Uterus (tissue), 4 donors: ENCODE results near the gene ASB17. TPM values are rescaled to one million over a fixed set of nuclear protein-coding genes. Genes with fewer than 3 reads are reported as not detected.
"Not testable (repeated sequence)": the region's sequence is repeated elsewhere in the genome, so short reads cannot be mapped to it uniquely, and the experiment has no call there.

Experiments
- DNase-seq, 2 donors: peaks; one replicate each; pipeline ENCODE4 v3.0.0-alpha.2; 2019 to 2020
- H3K27ac ChIP-seq, 2 donors: fragments of 200-600 bp; sonication (generic); 1 replicate in 1 of 2; 2 replicates in 1 of 2; pipeline ENCODE4 v1.5.1; 2016 to 2018
- H3K27me3 ChIP-seq, 2 donors: fragments of 200-600 bp; sonication (generic); one replicate each; pipeline ENCODE4 v1.5.1; 2018 to 2019; ENCODE audit warnings: control low read depth in 1 of 2
- H3K36me3 ChIP-seq, 2 donors: fragments of 200-600 bp; sonication (generic); one replicate each; pipeline ENCODE4 v1.5.1; 2019; ENCODE audit warnings: control low read depth in 1 of 2
- H3K4me1 ChIP-seq, 2 donors: fragments of 200-600 bp; sonication (generic); one replicate each; pipeline ENCODE4 v1.5.1; 2018 to 2019; ENCODE audit warnings: control low read depth in 1 of 2
- H3K4me3 ChIP-seq, 2 donors: fragments of 200-600 bp; sonication (generic); 1 replicate in 1 of 2; 2 replicates in 1 of 2; pipeline ENCODE4 v1.5.1; 2018 to 2019; ENCODE audit warnings: mild to moderate bottlenecking in 1 of 2
- H3K9me3 ChIP-seq, 2 donors: fragments of 200-600 bp; sonication (generic); one replicate each; pipeline ENCODE4 v1.5.1; 2019; ENCODE audit warnings: control low read depth in 1 of 2
- CTCF ChIP-seq, 4 experiments: fragments of 200-600 bp in 2 of 4; fragments of 450-650 bp in 2 of 4; sonication (generic) in 2 of 4; IDR thresholded peaks; one replicate each; pipeline ENCODE4 v1.5.1; 2016 to 2019; ENCODE audit warnings: antibody characterized with exemption in 4 of 4, mild to moderate bottlenecking in 2 of 4, moderate library complexity in 1 of 4
- POLR2A ChIP-seq, 2 donors: fragments of 450-650 bp; IDR thresholded peaks; one replicate each; pipeline ENCODE4 v1.6.1; 2016; ENCODE audit warnings: antibody characterized with exemption in 2 of 2, mild to moderate bottlenecking in 1 of 2, moderate library complexity in 1 of 2
- intact Hi-C: fragments of 100-400 bp; cut with DNase I; formaldehyde crosslinking; loops from one replicate; pipeline ENCODE4 v1.15.1; 2023; ENCODE audit warnings: low total_unique reads
- total RNA-seq, 4 donors: library from RNA; depleted of rRNA in 3 of 4; stranded (reverse); fragments of >200 nt in 3 of 4; gene quantifications; one replicate each; pipeline versions ENCODE4 v1.1.0 to v1.2.4, GENCODE V29; 2014 to 2023
- donor health status: DM: yes; HTN: yes; CAD: no.

Gene ASB17
- total RNA-seq, 4 donors from 2014 or later, result not detected

GRCh38 chr1:75964760-75965408, 32.7 kb upstream of the ASB17 start:
- DNase-seq, result no peak
- intact Hi-C loops, result no loop called here
- Histone ChIP-seq H3K36me3 (no peaks in the 10 kb centered on the region), H3K27ac (no peak overlapping the region), H3K27me3 (no peaks in the 10 kb centered on the region), H3K9me3 (no peaks in the 10 kb centered on the region), H3K4me3 (no peak overlapping the region), H3K4me1 (no peaks in the 10 kb centered on the region)
- TF ChIP-seq CTCF (IDR thresholded peaks at IDR 0.05), result no peak
- no peak for TF ChIP-seq POLR2A (IDR thresholded peaks at IDR 0.05)

- intact Hi-C loops, H3K4me1 ChIP-seq, H3K36me3 ChIP-seq, H3K27ac ChIP-seq, H3K27me3 ChIP-seq, H3K9me3 ChIP-seq, DNase-seq, H3K4me3 ChIP-seq: not testable (repeated sequence)
Observed at GRCh38 chr1:75964110-75964759, 32.0 kb upstream of the ASB17 start.

- TF ChIP-seq CTCF (IDR thresholded peaks at IDR 0.05), result no peak
- TF ChIP-seq POLR2A (IDR thresholded peaks at IDR 0.05), result no peak
- Histone ChIP-seq H3K27me3 (no peaks in the 10 kb centered on the region), H3K4me3 (no peak overlapping the region), H3K4me1 (no peaks in the 10 kb centered on the region), H3K27ac (no peak overlapping the region), H3K9me3 (no peaks in the 10 kb centered on the region), H3K36me3 (no peaks in the 10 kb centered on the region)
- DNase-seq, result no peak
- intact Hi-C loops, result no loop called here
Observed at GRCh38 chr1:75954586-75954985, 22.4 kb upstream of the ASB17 start.

DNA sequence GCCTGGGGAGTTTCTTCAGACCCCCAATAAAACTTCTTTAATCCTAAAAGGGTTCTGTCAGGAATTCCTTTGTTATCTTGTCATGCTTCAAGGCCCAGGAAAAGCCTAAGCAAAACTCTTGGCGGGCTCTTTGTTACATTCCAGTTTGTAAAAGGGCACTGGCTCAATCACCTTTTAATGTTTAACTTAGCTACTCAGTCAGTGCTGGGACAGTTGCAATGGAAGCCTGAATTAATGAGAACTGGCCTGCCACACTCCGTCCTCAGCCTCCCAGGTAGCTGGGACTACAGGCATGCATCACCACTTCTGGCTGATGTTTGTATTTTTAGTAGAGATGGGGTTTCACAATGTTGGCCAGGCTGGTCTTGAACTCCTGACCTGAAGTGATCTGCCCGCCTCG, 21.3 kb upstream of the ASB17 start:
- Histone ChIP-seq H3K4me1 (no peaks in the 10 kb centered on the region), H3K27me3 (no peaks in the 10 kb centered on the region), H3K27ac (no peak overlapping the region), H3K9me3 (no peaks in the 10 kb centered on the region), H3K36me3 (no peaks in the 10 kb centered on the region), H3K4me3 (no peak overlapping the region)
- TF ChIP-seq CTCF (IDR thresholded peaks at IDR 0.05), result no peak
- no peak for TF ChIP-seq POLR2A (IDR thresholded peaks at IDR 0.05)
- intact Hi-C loops, result no loop called here
- DNase-seq, result no peak

GRCh38 chr1:75952016-75952415, 19.8 kb upstream of the ASB17 start:
- TF ChIP-seq CTCF (IDR thresholded peaks at IDR 0.05) (no peak), POLR2A (IDR thresholded peaks at IDR 0.05) (no peak)
- Histone ChIP-seq H3K4me3 (no peak overlapping the region), H3K27ac (no peak overlapping the region), H3K36me3 (no peaks in the 10 kb centered on the region), H3K27me3 (no peaks in the 10 kb centered on the region), H3K4me1 (no peaks in the 10 kb centered on the region), H3K9me3 (no peaks in the 10 kb centered on the region)
- no peak for DNase-seq
- intact Hi-C loops, result no loop called here
